ENCODE results near the gene DHPS. TPM values are rescaled to one million over a fixed set of nuclear protein-coding genes. Genes with fewer than 3 reads are reported as not detected.
A peak's percentile ranks its signal among the peaks of the same experiment; 100 is the strongest.

The DHPS gene
- total and polyA plus RNA-seq, 2 of the 4 experiments (the other 2 are of a cell fraction), result 82.8 to 85.0 TPM

- ChIA-PET POLR2A (ENCODE audit: unreplicated experiment) (interaction anchor here (0.8 kb wide), 1 partner anchor 85 kb away, joined by 3 read pairs; the partner anchor contains the start of genes ZNF490 and ZNF791), CTCF (no interaction called here)
- H2BK20ac ChIP-seq (ENCODE audit: low read depth, low read length), result no peak overlapping the region
- no peak overlapping the region for H2BK120ac ChIP-seq (ENCODE audit: low read depth, low read length)
- H2BK15ac ChIP-seq (ENCODE audit: low read depth, low read length), result no peak overlapping the region
- TF ChIP-seq, protein P1, sequence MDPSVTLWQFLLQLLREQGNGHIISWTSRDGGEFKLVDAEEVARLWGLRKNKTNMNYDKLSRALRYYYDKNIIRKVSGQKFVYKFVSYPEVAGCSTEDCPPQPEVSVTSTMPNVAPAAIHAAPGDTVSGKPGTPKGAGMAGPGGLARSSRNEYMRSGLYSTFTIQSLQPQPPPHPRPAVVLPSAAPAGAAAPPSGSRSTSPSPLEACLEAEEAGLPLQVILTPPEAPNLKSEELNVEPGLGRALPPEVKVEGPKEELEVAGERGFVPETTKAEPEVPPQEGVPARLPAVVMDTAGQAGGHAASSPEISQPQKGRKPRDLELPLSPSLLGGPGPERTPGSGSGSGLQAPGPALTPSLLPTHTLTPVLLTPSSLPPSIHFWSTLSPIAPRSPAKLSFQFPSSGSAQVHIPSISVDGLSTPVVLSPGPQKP (IDR thresholded peaks at IDR 0.05; ENCODE audit: borderline replicate concordance, low read depth, low read length), result no peak
- TF ChIP-seq FOS (IDR thresholded peaks at IDR 0.05; ENCODE audit: low read depth, low read length) (no peak), RAD21 (IDR thresholded peaks at IDR 0.05; ENCODE audit: low read length) (no peak), SMC3 (IDR thresholded peaks at IDR 0.05; ENCODE audit: low read depth, low read length) (no peak)
- H3K4me1 ChIP-seq (ENCODE audit: control insufficient read depth, insufficient read depth, low read length), result peaks cover 2% of the 10 kb centered on the region; the same call in 1 of the 2 replicates
- DNase-seq, result no peak
- H3K9ac ChIP-seq (ENCODE audit: low read depth, low read length), result no peak overlapping the region; the same call in 1 of the 2 replicates
- H3K79me1 ChIP-seq (ENCODE audit: low read depth in 1 of 2, low read length in 2 of 2), result peaks cover 7 to 27% of the 10 kb centered on the region in 2 experiments
- peak overlapping the region; percentile 26; the same call in 1 of the 2 replicates for H3K4me3 ChIP-seq (ENCODE audit: insufficient read depth, low read depth, low read length)
- H2AK9ac ChIP-seq (replicated peaks; ENCODE audit: low read depth, low read length, poor library complexity), result peak overlapping the region; percentile 89
- no peak overlapping the region for H3K56ac ChIP-seq (ENCODE audit: extremely low read depth, insufficient read depth, low read length)
- no TSS peak for BruUV-seq (replicated peaks)
- H4K8ac ChIP-seq (ENCODE audit: low read depth in 2 of 2, low read length in 2 of 2), result no peak overlapping the region; a peak in 1 of 4 replicates
- no peak for ATAC-seq (ENCODE audit: low read depth)
- intact Hi-C loops (cut with micrococcal nuclease), result no loop called here
- 88% methylated on average over 1 of the region's 1 CpG; no CpG with 5 or more reads in 1 of the 2 experiments for WGBS, 2 experiments (ENCODE audit: extremely low coverage in 2 of 2, insufficient read length in 1 of 2)
- no peak overlapping the region for H2BK5ac ChIP-seq (ENCODE audit: low read depth, low read length, poor library complexity, severe bottlenecking)
- no peak overlapping the region for H4K91ac ChIP-seq (ENCODE audit: insufficient read depth, low read depth, low read length)
- no peaks in the 10 kb centered on the region for H3K27me3 ChIP-seq (ENCODE audit: control insufficient read depth, insufficient read depth, low read length)
- H3K27ac ChIP-seq (ENCODE audit: insufficient read depth, low read length), result no peak overlapping the region
- H3K9me3 ChIP-seq (ENCODE audit: control insufficient read depth, insufficient read depth, low read length), result no peaks in the 10 kb centered on the region
- no peaks in the 10 kb centered on the region; the same call in 1 of the 2 replicates for H4K20me1 ChIP-seq (ENCODE audit: insufficient read depth, low read length)
- peak overlapping the region; percentile 90 for H3K4me2 ChIP-seq (ENCODE audit: low read depth, low read length)
- no peak overlapping the region for H3K18ac ChIP-seq (ENCODE audit: low read depth, low read length)
- dilution Hi-C loops (cut with HindIII; ENCODE audit: low sequenced_read_pairs, unreplicated experiment), result no loop called here
- H3K14ac ChIP-seq (replicated peaks; ENCODE audit: low read depth, low read length), result no peak overlapping the region
- no peaks in the 10 kb centered on the region; the same call in 1 of the 2 replicates for H3K9me1 ChIP-seq (ENCODE audit: insufficient read depth, low read length)
- H2AFZ ChIP-seq (replicated peaks; ENCODE audit: low read length, poor library complexity), result peak overlapping the region; percentile 48
- H4K5ac ChIP-seq (ENCODE audit: low read depth, low read length), result no peak overlapping the region
- peaks cover 16% of the 10 kb centered on the region for H3K36me3 ChIP-seq (ENCODE audit: control insufficient read depth, insufficient read depth, low read length)
- H2AK5ac ChIP-seq (ENCODE audit: low read depth, low read length), result no peak overlapping the region
- H3K23ac ChIP-seq (ENCODE audit: low read depth, low read length), result no peak overlapping the region
- no peak overlapping the region for H3K4ac ChIP-seq (ENCODE audit: low read depth, low read length)
- in situ Hi-C loops (cut with MboI; ENCODE audit: low sequenced_read_pairs), result no loop called here
Observed at GRCh38 chr19:12695514-12695913, 13.8 kb upstream of the DHPS start.
